ENCODE data around the gene HDAC7. TPM values are rescaled to one million over a fixed set of nuclear protein-coding genes. Genes with fewer than 3 reads are reported as not detected.

Gene HDAC7
- total and polyA plus RNA-seq, 2 donors (not counting 1 experiment from before 2014, with no cell fraction given): 28.1 to 31.6 TPM

DNA sequence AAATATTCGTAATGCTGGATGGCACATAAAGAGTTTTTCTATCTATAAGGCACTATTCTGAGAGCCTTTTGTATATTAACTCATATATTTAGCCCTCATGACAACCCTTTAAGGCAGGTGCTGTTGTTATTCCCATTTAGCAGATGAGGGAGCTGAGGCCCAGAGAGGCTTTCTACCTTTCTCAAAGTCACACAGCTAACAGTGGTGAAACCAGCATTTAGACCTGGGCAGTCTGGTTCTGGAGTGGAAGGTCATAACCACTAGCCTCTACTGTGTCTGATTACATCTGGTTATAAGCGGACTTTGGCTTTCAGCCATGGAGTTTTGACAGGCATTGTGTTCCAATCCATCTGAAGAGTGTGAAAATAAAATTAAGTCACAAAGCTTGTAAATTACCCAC is 41.2 kb upstream of the HDAC7 start:
- no peak overlapping the region for H3K9ac ChIP-seq (ENCODE audit: insufficient read depth, low read length)
- no peak overlapping the region for H3K4me2 ChIP-seq (ENCODE audit: extremely low read depth, insufficient read depth, low read length)
- H3K36me3 ChIP-seq (ENCODE audit: control insufficient read depth, insufficient read depth, low read length): peaks cover 6% of the 10 kb centered on the region
- DNase-seq (ENCODE audit: low read depth in 2 of 2): no peak
- H3K27me3 ChIP-seq (ENCODE audit: control insufficient read depth, insufficient read depth, low read length): no peaks in the 10 kb centered on the region
- no peak for TF ChIP-seq EZH2 (IDR thresholded peaks at IDR 0.05; ENCODE audit: low read length, missing control alignments)
- TF ChIP-seq, protein P1, sequence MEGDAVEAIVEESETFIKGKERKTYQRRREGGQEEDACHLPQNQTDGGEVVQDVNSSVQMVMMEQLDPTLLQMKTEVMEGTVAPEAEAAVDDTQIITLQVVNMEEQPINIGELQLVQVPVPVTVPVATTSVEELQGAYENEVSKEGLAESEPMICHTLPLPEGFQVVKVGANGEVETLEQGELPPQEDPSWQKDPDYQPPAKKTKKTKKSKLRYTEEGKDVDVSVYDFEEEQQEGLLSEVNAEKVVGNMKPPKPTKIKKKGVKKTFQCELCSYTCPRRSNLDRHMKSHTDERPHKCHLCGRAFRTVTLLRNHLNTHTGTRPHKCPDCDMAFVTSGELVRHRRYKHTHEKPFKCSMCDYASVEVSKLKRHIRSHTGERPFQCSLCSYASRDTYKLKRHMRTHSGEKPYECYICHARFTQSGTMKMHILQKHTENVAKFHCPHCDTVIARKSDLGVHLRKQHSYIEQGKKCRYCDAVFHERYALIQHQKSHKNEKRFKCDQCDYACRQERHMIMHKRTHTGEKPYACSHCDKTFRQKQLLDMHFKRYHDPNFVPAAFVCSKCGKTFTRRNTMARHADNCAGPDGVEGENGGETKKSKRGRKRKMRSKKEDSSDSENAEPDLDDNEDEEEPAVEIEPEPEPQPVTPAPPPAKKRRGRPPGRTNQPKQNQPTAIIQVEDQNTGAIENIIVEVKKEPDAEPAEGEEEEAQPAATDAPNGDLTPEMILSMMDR (conservative IDR thresholded peaks at IDR 0.05 in 1 of 2, IDR thresholded peaks at IDR 0.05 in 1 of 2; ENCODE audit: low read depth in 1 of 2, low read length in 2 of 2): no peak
- no peaks in the 10 kb centered on the region for H3K79me2 ChIP-seq (ENCODE audit: control insufficient read depth, insufficient read depth, low read length)
- H3K9me3 ChIP-seq (ENCODE audit: control insufficient read depth, insufficient read depth, low read depth, low read length): no peaks in the 10 kb centered on the region
- no peak overlapping the region for H2AFZ ChIP-seq (ENCODE audit: low read length)
- H3K4me3 ChIP-seq (replicated peaks in 1 of 4; ENCODE audit: control extremely low read depth in 1 of 4, insufficient read depth in 1 of 4, low read depth in 3 of 4, low read length in 4 of 4): no peak overlapping the region
- H3K27ac ChIP-seq (ENCODE audit: insufficient read depth, low read length): no peak overlapping the region
- H3K4me1 ChIP-seq (ENCODE audit: control insufficient read depth, extremely low read depth, insufficient read depth, low read length): no peaks in the 10 kb centered on the region
- H4K20me1 ChIP-seq (ENCODE audit: control insufficient read depth, extremely low read depth, insufficient read depth, low read length): no peaks in the 10 kb centered on the region

DNA sequence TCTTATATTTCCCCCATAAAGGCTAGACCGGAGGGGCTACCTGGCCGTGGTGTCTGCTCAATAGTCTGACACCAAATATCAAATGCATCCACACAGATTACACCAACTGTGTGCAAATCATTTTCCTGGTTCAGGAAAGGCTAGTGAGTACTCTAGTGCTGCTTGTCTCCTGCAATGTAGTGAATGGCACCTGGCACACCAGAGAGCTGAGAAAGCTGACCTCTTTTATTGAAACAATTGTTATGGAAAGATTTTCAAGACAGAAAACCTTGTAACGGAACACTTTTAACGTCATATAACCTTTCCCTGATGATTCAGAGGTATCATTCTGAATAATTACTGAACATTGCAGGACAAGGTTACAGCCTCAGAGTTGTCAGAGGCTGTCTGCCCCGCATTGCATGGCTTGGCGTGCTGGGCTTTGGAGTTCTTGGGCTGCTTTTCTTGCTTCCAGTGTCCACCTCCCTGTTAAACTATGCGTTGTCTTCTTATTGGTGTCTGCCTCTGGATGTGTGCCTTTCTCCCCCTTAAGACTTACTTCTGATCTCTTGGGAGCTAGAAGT is 40.7 kb upstream of the HDAC7 start:
- H3K4me3 ChIP-seq (replicated peaks in 1 of 4; ENCODE audit: control extremely low read depth in 1 of 4, insufficient read depth in 1 of 4, low read depth in 3 of 4, low read length in 4 of 4): no peak overlapping the region
- TF ChIP-seq, protein P1 (conservative IDR thresholded peaks at IDR 0.05 in 1 of 2, IDR thresholded peaks at IDR 0.05 in 1 of 2; ENCODE audit: low read depth in 1 of 2, low read length in 2 of 2): no peak
- TF ChIP-seq EZH2 (IDR thresholded peaks at IDR 0.05; ENCODE audit: low read length, missing control alignments): no peak
- H3K4me2 ChIP-seq (ENCODE audit: extremely low read depth, insufficient read depth, low read length): no peak overlapping the region
- H3K9me3 ChIP-seq (ENCODE audit: control insufficient read depth, insufficient read depth, low read depth, low read length): no peaks in the 10 kb centered on the region
- H3K79me2 ChIP-seq (ENCODE audit: control insufficient read depth, insufficient read depth, low read length): no peaks in the 10 kb centered on the region
- peaks cover 9% of the 10 kb centered on the region for H3K36me3 ChIP-seq (ENCODE audit: control insufficient read depth, insufficient read depth, low read length)
- no peak for DNase-seq (ENCODE audit: low read depth in 2 of 2)
- no peaks in the 10 kb centered on the region for H3K4me1 ChIP-seq (ENCODE audit: control insufficient read depth, extremely low read depth, insufficient read depth, low read length)
- H3K27ac ChIP-seq (ENCODE audit: insufficient read depth, low read length): no peak overlapping the region
- H4K20me1 ChIP-seq (ENCODE audit: control insufficient read depth, extremely low read depth, insufficient read depth, low read length): no peaks in the 10 kb centered on the region
- no peak overlapping the region for H3K9ac ChIP-seq (ENCODE audit: insufficient read depth, low read length)
- no peak overlapping the region for H2AFZ ChIP-seq (ENCODE audit: low read length)
- no peaks in the 10 kb centered on the region for H3K27me3 ChIP-seq (ENCODE audit: control insufficient read depth, insufficient read depth, low read length)

DNA sequence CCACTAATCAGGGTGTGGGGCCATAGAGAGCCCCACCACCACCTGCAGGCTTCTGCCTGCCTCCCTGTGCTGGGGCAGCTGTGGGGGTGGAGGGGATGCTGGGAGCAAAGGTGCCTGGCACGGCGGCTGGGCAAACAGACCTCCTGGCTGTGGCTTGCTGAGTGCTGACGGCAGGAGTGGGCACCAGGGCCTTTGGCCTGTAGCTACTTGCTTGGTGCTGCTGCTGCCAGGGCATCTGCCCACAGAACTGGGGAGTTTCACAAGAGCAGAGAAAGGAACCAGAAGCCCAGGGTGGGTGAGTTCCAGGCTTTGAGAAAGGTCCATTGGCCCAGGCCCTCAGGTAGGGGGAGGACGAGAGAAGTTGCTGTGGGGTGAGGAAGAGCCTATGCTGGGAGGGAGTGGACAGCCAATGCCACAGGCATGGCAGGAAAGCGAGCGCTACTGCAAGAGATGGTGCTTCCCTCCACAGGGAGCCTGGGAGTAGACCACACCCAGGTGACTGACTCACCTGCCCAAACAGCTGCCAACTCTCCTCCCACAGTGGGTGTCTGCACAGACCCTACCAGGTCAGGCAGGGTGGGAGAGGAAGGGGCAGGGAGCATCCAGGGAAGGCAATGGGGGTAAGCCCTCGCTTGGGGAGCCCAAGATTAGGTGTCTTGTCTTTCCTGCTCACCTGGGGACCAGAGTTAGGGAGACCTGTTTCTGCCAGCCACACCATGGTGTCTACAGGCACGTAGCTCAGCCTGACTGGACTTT is 39.0 kb upstream of the HDAC7 start:
- Histone ChIP-seq H3K4me3 (replicated peaks in 1 of 4; ENCODE audit: control extremely low read depth in 1 of 4, insufficient read depth in 1 of 4, low read depth in 3 of 4, low read length in 4 of 4) (no peak overlapping the region), H3K9ac (ENCODE audit: insufficient read depth, low read length) (no peak overlapping the region), H3K4me1 (ENCODE audit: control insufficient read depth, extremely low read depth, insufficient read depth, low read length) (no peaks in the 10 kb centered on the region), H2AFZ (ENCODE audit: low read length) (no peak overlapping the region), H3K9me3 (ENCODE audit: control insufficient read depth, insufficient read depth, low read depth, low read length) (no peaks in the 10 kb centered on the region), H3K79me2 (ENCODE audit: control insufficient read depth, insufficient read depth, low read length) (no peaks in the 10 kb centered on the region), H4K20me1 (ENCODE audit: control insufficient read depth, extremely low read depth, insufficient read depth, low read length) (no peaks in the 10 kb centered on the region), H3K27me3 (ENCODE audit: control insufficient read depth, insufficient read depth, low read length) (no peaks in the 10 kb centered on the region), H3K36me3 (ENCODE audit: control insufficient read depth, insufficient read depth, low read length) (peaks cover 8% of the 10 kb centered on the region), H3K27ac (ENCODE audit: insufficient read depth, low read length) (no peak overlapping the region), H3K4me2 (ENCODE audit: extremely low read depth, insufficient read depth, low read length) (no peak overlapping the region)
- DNase-seq (ENCODE audit: low read depth in 2 of 2): no peak
- TF ChIP-seq, protein P1 (conservative IDR thresholded peaks at IDR 0.05 in 1 of 2, IDR thresholded peaks at IDR 0.05 in 1 of 2; ENCODE audit: low read depth in 1 of 2, low read length in 2 of 2): no peak
- TF ChIP-seq EZH2 (IDR thresholded peaks at IDR 0.05; ENCODE audit: low read length, missing control alignments): no peak
